DMS114 treated with DMSO at 0.1 percent for 48 hours (cell line): Measurements from ENCODE around the gene MYH15.

Source experiments
- DNase-seq: peaks from one replicate; lab custom pipeline; 2025; ENCODE audit not compliant: unreplicated experiment; lab: John Stamatoyannopoulos, UW

Gene MYH15

DNA sequence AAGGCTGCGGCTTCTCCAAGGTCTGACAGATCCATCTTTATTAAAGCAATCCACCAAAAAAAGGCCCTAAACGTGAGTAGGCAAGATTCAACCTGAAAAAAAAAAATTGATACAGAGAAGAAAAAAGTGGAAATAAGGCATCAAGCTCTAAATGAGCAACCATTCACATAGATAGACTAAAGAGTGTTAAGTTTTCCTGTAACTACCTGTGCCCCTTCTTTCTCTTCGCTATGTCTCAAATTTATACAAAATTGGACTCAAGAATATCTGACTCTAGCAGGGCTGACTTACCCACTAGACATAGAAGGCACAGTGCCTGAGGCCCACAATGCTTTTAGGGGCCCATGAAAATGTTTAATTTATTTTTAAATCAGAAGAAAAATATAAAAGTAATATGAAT, at the start of gene MYH15:
MYH15 (minus strand) TSS at position 101 of the 400 bp plus-strand sequence; CDS start at position 35, 66 bp downstream.
- DNase-seq = no peak

DNA sequence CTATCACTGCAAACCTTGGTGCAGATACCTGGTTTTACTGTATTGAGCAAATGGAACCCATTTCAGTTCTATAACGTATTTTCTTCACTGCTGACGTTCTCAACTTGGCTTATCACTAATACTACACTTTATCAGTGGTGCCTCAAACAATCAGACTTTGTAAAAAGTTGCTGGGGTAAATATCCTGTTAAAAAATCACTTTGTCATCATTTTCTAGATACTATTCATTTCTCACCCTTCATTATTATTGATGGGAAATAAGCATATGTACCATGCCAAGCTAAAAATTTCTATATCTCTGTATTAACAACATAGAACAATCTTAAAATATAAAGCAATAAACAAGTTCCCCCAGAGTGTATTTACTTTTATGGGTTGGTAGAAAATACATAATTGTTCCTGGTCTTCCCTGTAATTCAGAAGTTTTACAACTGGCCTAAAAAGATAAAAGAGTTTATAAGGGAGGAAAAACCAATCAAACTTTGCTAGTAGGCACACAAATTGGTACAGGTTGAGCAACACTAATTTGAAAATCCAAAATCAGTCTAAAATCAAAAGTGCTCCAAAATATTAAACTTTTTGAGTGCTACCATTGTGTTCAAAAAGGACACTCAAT, 45.7 kb upstream of the MYH15 start:
- no peak for DNase-seq

DNA sequence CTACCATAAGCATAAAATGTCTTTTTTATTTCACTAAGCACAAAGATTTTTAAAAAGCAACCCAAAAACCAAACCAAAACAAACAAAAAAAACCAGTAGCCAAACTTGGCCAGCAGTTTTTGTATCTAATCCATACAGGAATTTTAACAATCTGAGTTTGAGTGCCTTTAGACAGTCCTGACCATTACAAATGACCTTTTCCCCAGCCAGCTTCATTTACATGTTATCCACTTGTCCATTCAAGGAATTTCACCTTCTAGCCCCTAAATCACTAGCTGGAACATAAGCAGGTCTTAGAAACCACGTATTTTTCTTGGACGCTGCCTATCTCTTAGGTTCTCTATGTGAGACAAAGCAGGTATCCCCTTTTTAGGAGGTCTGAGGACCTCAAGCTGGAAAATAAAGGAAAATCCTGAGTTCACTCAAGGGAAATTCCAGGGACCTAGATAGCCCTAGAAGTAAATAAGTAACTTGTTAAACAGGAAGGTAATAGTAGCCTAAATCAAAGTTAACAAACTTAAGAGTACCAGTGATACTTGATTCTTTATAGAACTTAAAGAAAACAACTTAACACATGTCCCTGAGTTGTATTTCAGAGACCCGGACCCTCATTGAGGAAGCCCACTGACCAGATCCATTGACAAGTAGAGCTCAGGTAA, 44.6 kb upstream of the MYH15 start:
- DNase-seq = peak; percentile 8

GRCh38 chr3:108554229-108554628, 43.8 kb upstream of the MYH15 start:
- DNase-seq = no peak

DNA sequence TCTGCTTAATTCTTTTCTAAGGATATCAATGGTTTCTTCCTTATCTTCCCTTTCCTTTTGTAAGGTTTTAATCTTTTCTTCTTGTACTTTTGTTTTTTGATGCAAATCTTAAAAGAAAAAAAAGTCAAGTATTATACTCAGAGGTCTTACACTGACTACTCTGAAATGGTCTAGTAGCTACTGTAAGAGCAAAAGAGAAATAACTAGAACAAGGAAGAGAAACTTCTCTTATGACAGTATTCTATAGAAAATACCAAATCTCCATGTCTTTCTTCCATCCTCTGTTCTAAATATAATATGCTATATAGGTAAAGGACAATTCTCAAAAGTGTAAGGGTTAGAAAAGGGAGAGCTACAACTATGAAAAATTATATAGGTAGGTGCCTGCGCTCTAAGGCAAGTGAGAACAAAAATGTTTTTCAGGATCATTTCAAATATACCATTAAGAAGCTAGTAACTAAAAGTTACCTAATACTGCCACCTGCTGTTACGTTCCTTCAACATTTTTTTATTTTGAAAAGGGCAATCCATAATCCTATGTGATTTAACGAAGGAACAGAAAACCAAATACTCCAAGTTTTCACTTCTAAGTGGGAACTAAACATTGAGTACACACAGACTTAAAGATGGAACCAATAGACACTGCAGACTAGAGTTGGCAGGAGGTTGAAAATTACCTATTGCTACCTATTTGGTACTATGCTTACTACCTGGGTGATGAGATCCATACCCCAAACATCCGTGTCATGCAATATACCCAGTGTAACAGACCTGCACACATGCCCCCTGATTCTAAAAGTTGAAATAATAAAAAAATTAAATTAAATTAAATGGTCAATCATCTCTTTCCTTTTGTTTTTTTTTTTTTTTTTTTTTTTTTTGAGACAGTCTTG, 42.1 kb upstream of the MYH15 start:
- DNase-seq = peak; percentile 42

DNA sequence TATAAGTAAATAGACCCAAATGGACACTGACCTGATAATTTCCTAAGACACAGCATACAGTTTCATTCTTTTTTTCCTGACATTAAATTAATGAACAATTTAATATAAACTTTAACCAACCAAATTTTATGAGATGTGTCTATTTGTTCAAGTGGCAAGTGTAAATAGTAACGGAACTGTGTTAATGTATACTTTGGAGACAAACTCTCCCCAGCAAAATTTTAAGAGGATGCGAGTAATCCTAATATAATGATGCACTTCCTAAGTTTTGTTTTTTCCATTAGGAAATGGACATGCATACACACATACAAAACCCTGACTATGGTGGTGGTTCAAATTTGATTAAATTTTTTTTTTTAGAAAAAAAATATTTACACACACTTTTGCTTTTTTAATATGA, 38.5 kb upstream of the MYH15 start:
- DNase-seq = no peak

- no peak for DNase-seq
Observed at GRCh38 chr3:108548304-108548703, 37.9 kb upstream of the MYH15 start.

DNA sequence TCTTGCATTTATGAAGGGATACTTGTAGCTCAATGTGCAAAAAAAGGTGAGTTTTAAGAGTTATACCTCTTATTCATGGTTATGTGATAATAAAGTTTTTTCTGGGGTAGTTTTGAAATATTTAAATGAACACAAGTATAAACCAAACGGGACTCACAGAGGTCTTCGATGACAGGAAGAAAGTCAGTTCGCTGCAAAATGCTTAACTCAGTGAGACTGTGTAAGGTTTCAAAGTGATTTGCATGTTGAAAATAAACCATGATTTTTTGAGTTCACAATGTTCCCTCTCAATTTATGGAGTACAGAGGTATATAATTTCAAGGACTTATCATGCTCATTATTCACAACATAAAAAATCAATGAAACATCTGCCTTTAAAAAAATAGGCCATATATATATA, 36.3 kb upstream of the MYH15 start:
- no peak for DNase-seq

DNA sequence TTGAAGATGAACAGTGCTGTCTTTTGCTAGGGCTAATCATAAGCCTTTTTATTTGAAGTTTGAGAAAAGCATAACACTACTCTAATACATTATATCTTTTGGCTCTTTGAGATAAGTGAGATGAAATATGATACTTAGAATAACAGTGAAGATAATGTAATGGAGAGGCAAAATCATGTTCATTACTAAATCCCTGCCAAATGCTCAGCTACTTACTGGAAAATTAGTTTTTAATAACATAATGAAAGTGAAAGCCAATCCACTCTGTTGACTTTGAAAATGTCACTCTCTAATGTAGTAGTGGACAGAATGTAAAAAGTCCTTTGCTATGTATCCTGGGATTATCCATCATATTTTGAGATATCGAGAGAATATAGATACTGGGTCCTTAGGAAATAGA, 35.9 kb upstream of the MYH15 start:
- DNase-seq = no peak

- no peak for DNase-seq
Observed at GRCh38 chr3:108538083-108538482, 27.7 kb upstream of the MYH15 start.

DNA sequence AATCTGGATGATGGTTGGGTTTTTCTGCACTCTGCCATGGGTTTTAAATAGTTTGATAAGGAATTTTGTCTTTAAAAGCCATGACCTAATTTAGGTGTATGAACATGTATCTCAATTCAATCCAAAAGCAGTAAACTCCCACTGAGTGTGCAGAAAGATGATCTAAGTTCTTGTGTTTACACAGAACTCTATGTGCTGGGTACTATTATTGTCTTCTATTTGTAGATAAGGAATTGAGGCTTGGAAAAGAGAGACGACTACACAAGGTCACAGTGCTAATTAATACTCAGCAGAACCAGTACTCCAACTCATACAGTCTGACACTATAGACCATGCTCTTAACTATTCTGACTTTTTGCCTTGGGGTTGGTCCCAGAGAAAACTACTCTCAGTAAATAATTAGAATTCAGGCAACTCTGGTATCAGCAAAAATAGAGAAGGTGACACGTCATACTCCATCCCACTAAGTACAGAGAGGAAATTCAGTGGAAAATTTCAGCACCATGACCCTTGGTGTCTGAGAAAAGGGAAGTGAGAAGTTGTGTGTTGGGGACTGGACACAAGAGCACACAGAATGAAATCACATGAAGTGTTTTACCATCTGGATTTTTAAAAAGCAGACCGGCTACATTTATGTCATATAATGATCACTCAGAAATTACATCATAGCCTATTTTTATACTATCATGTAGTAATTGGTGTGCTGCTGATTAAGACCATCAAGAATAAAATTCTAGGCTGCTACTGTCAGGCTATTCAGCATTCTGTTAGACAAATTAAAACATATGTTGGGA, 18.3 kb upstream of the MYH15 start:
- DNase-seq = no peak

GRCh38 chr3:108527817-108528216, 17.4 kb upstream of the MYH15 start:
- no peak for DNase-seq

GRCh38 chr3:108527109-108527508, 16.7 kb upstream of the MYH15 start:
- no peak for DNase-seq

DNA sequence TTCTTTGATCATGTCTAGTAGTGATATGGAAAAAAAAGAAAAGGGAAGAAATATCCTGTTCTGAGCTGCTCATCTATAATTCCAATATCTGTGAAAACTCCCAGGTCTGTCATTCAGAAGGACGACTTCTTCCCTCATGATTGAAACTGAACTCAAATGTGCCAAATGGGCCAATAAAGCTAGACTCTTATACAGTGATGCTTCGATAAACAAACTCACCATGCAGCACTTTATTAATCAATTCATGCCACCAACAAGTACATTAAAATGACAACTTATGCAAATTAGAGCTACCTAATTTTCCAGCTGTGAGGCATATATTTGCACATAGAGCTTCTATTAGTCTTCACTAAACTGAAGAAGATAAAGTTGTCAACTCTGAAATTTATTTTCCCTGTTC, 15.6 kb upstream of the MYH15 start:
- DNase-seq = no peak

- DNase-seq = no peak
Observed at GRCh38 chr3:108525256-108525655, 14.9 kb upstream of the MYH15 start.

GRCh38 chr3:108524537-108524936, 14.1 kb upstream of the MYH15 start:
- DNase-seq = no peak

DNA sequence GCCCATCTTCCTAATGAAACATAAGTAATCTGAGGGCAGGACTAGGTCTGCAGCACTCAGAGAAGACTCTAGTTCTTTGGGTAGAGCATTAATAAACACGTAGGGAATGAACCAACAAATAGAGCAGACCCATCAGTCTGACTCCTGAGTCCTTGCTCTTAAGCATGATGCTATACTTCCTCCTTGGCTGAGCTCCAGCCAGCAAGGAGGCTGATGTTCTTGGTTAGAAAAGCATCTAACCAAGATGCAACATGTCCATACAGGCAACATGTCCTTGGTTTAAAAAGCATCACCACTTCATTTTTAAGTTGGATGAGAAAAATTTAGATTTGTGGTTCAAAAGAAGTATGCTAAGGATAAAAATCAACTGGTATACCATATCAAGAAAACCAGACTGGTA, 8.5 kb upstream of the MYH15 start:
- no peak for DNase-seq

- no peak for DNase-seq
Observed at GRCh38 chr3:108516881-108517280, 6.5 kb upstream of the MYH15 start.

- no peak for DNase-seq
Observed at GRCh38 chr3:108513961-108514360, 3.6 kb upstream of the MYH15 start.

DNA sequence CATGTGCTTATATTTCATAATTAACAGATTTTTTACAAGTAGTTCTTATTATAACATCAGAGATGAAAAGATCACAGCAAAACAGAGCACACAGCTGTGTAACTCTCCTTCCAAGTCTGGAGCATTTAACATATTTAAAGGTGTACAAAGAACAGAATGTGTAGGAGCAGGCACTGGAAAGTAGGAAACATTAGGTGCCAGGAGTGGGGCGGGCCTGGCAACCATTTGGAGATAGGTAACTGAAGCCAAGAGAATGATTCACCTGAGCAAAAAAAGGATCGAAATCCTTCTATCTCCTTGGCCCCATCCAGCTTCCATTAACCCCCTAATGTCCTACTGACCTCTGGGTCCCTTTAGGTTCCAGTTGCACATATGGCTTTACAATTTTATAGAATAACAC, 2.3 kb upstream of the MYH15 start:
- no peak for DNase-seq

- DNase-seq = no peak
Observed at GRCh38 chr3:108511490-108511889, 1.1 kb upstream of the MYH15 start.
